ENCODE data around the gene SDR9C7.
"Not testable (repeated sequence)": the region's sequence is repeated elsewhere in the genome, so short reads cannot be mapped to it uniquely, and the experiment has no call there.

Gene SDR9C7

GRCh38 chr12:56951582-56952339 is 17.6 kb upstream of the SDR9C7 start:
- no peak for DNase-seq

GRCh38 chr12:56948881-56949280 is 14.7 kb upstream of the SDR9C7 start:
- DNase-seq: no peak

- DNase-seq: no peak
Measured at GRCh38 chr12:56948457-56948777, 14.2 kb upstream of the SDR9C7 start.

GRCh38 chr12:56947633-56948456 is 13.6 kb upstream of the SDR9C7 start:
- DNase-seq: no peak

- DNase-seq: no peak
Measured at GRCh38 chr12:56943878-56944277, 9.7 kb upstream of the SDR9C7 start.

GRCh38 chr12:56943374-56943773 is 9.2 kb upstream of the SDR9C7 start:
- DNase-seq: not testable (repeated sequence)

- DNase-seq: peak; percentile 59
Measured at GRCh38 chr12:56941299-56942017, 7.2 kb upstream of the SDR9C7 start.

GRCh38 chr12:56940942-56941298 is 6.7 kb upstream of the SDR9C7 start:
- not testable (repeated sequence) for DNase-seq

GRCh38 chr12:56935752-56936151 is 1.5 kb upstream of the SDR9C7 start:
- DNase-seq: no peak

- no peak for DNase-seq
Measured at GRCh38 chr12:56935157-56935556, 949 bp upstream of the SDR9C7 start.

GRCh38 chr12:56932867-56933266 is 1.3 kb downstream of the SDR9C7 start:
- DNase-seq: no peak

GRCh38 chr12:56932146-56932545 is 2.1 kb downstream of the SDR9C7 start:
- no peak for DNase-seq

- no peak for DNase-seq
Measured at GRCh38 chr12:56931474-56931978, 2.7 kb downstream of the SDR9C7 start.

GRCh38 chr12:56930241-56930640 is 4.0 kb downstream of the SDR9C7 start:
- DNase-seq: no peak

- DNase-seq: no peak
Measured at GRCh38 chr12:56929780-56930179, 4.4 kb downstream of the SDR9C7 start.

GRCh38 chr12:56928262-56928661 is 5.9 kb downstream of the SDR9C7 start:
- no peak for DNase-seq

GRCh38 chr12:56927281-56927680 is 6.9 kb downstream of the SDR9C7 start:
- DNase-seq: no peak

GRCh38 chr12:56922031-56922430 is 12.2 kb downstream of the SDR9C7 start:
- no peak for DNase-seq

- no peak for DNase-seq
Measured at GRCh38 chr12:56921346-56921745, 12.9 kb downstream of the SDR9C7 start.

- not testable (repeated sequence) for DNase-seq
Measured at GRCh38 chr12:56918139-56918538, 16.1 kb downstream of the SDR9C7 start.

GRCh38 chr12:56916996-56917333 is 17.2 kb downstream of the SDR9C7 start:
- DNase-seq: no peak

GRCh38 chr12:56916296-56916995 is 17.8 kb downstream of the SDR9C7 start:
- DNase-seq: no peak

- DNase-seq: no peak
Measured at GRCh38 chr12:56914724-56915123, 19.5 kb downstream of the SDR9C7 start.

All from activated CD4-positive, alpha-beta T cell treated with anti-CD3 and anti-CD28 coated beads, Interleukin-2, Interleukin-6, amounts not matched to agents 100 ng/mL and 50 ng/mL, durations not matched to agents 16 hours and 8 hours (primary cell).